Activated CD8-positive, alpha-beta memory T cell treated with anti-CD3 and anti-CD28 coated beads for 48 hours (primary cell): ENCODE measurements around the gene ZNF839.
A peak's percentile ranks its signal among the peaks of the same experiment; 100 is the strongest.
"Not testable (repeated sequence)": the region's sequence is repeated elsewhere in the genome, so short reads cannot be mapped to it uniquely, and the experiment has no call there.

Experiments used
- DNase-seq, 3 experiments: peaks; one replicate each; pipeline ENCODE4 v3.0.0-alpha.2; 2020; ENCODE audit warnings: low read depth in 2 of 3, low spot score in 2 of 3

ZNF839 gene

GRCh38 chr14:102304611-102305506, 14.7 kb upstream of the ZNF839 start, which contains the start of gene MOK:
MOK (minus strand) TSS chr14:102305164; CDS start chr14:102304968, 196 bp downstream.
- DNase-seq: peak; percentile 96 to 98 (median 97)

DNA sequence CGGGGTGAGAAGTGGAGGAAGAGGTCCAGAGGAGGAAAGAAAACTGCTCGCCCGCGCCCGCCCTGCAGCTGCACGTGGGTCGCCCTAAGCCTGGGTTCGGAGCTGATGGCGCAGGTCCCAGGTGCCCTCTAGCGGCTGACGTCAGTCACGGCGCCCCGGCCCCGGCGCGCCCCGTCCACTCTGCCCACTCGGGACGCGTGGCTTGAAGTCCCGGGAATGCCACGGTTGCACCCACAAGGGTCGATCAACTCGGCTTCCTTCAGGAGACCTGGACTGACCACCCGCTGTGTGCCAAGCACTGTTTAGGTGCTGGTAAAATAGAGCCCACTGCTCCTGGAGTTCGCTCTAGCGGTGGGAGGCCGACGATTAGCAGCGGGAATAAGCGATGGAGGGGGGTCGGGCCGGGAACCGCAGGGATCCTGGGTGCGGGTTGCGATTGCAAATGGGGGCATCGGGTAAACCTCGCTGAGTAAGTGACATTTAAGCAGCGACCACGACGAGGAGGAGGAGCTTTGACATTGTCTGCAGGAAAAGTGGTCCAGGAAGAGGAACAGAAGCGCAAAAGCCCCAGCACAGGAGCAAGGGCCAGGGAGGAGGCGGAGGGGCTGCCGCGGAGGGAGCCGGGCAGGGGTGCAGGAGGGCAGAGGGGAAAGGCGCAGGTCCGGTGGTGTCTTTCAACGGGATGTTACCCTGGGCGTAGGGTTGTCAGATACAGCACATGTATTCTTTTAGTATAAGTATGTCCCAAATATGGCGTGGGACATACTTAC, 5.1 kb upstream of the ZNF839 start:
- DNase-seq: peak; percentile 58 to 63 (median 60)

GRCh38 chr14:102315121-102315520, 4.4 kb upstream of the ZNF839 start:
- DNase-seq: no peak

GRCh38 chr14:102316338-102316742, 3.2 kb upstream of the ZNF839 start:
- DNase-seq: no peak

- DNase-seq: peak; percentile 94 to 100 (median 100)
Observed at GRCh38 chr14:102316743-102317563, 2.6 kb upstream of the ZNF839 start.

DNA sequence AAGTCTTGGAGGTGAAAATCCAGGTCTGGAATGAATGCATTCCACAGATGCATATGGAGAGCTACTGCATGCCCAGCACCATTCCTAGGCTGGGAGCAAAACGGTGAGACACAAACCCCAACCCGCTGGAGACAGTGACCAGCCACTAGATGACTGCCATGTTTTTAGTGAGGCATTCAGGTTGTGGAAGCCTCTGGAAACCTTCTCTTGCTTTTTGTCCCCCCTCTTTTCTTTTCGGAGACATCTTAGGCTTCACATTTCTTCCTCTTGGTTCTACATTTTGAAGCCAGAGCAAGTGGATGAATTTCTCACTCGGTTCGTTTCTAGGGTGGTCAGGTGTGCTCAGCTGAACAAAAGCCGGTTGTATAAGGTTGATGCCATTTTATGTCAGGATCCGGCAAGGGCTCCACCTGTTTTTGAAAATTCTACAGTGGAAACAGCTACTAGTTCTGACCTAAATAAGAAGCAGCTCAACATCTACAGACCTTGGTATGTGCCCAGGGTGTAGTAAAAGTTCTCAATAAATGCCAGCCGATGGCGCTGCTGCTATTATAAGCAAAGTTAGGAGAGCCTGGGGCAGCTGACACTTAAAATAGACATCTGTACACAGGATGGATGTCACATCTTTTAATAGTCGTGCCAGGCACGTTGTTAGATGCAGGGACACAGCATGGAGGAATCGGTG, 1.8 kb upstream of the ZNF839 start:
- DNase-seq: peak in 1 of 3 experiments; percentile 17

DNA sequence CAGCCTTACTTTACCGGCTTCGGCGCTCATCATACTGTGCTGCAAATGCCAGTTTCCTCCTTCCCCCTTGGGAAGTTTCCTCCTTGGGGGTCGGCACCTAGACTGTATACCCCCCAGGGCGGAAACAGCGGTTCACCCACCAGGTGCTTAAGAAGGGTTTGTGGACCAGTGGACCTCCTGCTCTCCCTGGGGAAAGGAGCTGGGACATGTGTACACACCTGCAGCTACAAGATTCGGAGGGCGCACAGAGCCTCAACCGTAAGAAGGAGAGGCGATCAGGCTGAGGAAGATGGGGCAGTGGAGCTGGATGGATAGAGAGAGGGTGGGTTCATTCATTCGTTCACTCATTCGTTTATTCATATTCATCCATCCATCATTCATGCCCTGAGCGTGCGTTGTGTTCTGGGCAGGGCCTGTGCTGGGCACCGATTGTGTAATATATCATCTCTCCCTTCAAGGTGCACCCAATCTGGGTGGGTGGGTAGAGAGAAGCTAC, 717 bp upstream of the ZNF839 start:
- DNase-seq: no peak

DNA sequence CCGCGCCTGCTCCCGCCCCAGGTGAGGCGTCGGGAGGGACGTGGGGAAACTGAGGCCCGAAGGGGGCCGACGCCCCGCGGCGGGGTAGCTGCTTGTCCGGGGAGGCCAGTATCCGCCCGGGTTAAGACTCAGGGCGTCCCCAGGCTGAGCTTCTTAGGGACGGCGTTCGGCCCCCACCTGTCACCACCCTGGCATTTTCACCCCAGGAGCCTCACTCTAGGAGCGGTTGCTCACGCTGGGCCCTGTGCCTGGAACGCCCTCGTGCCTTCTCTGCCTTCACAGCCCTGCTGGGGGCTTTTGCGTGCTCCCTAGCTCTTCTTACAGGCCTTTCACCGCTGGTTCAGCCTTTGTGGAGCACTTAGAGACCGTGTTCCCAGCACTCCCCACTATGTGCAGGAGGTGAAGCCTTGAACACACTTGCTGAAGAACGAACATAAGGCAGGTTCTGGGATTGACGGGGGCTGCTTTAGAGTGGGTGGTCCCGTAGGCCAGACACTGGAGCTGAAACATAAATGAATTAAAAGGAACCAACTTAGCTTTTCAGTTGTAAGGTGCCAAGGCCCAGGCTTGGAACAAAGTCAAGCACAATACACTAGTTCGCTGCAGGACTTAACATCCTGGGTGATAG, 601 bp downstream of the ZNF839 start:
- peak in 1 of 3 experiments; percentile 14 for DNase-seq

- DNase-seq: no peak
Observed at GRCh38 chr14:102320671-102321455, 1.3 kb downstream of the ZNF839 start.

DNA sequence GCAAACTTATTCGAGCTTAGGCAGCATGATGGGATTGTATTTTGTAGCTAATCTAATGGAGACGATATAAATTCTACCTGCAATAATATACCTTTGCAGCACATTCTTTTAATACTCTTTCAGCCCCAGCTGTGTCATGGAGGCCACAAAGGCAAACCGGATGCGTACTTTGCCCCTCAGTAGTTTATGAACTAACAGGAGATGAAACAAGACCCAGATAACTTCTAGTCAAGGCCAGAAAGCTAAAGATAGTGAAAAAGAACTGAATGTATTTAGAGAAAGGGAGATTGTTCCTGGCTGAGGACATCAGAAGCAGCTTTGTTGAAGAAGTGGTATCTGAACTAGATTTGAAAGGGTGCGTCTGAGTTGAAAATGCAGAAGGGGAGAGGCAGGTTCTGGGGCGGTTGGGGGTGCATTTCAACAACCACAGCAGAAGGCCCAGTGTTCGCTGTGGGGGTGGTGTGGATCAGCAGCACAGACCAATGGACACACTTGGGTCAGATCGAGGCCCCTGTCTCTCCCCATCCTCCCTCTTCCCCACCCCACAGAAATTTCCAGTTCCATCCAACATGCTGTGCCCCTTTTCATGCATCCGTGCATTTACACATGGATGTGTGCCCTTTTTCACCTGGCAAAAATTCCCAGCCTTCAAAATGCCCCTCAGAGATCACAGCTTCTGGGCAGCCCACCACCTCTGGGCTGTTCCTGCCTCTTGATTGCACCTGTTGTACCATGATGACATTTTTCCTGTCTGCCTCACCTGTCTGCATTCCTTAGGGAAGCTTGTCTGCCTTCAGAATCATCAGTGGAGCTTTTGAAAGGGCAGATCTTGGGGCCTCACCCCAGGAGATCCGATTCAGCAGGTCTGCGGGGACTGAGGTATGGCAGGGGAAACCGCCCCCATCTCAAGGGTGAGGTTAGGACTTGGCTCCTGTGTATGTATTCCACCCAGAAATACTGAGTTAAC, 2.2 kb downstream of the ZNF839 start:
- DNase-seq: no peak

- DNase-seq: no peak
Observed at GRCh38 chr14:102323102-102323501, 3.6 kb downstream of the ZNF839 start.

- DNase-seq: no peak
Observed at GRCh38 chr14:102325791-102326345, 6.3 kb downstream of the ZNF839 start.

GRCh38 chr14:102326583-102326982, 7.0 kb downstream of the ZNF839 start:
- DNase-seq: no peak

DNA sequence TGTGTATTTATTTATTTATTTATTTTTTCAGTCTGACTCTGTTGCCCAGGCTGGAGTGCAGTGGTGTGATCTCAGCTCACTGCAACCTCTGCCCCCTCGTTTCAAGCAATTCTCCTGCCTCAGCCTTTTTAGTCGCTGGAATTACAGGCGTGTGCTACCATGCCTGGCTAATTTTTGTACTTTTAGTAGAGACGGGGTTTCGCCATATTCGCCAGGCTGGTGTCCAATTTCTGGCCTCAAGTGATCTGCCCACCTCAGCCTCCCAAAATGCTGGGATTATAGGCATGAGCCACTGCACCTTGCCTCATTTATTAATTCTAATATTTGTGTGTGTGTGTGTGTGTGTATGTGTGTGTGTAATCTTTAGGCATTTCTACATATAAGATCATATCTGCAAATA, 9.8 kb downstream of the ZNF839 start:
- not testable (repeated sequence) for DNase-seq

DNA sequence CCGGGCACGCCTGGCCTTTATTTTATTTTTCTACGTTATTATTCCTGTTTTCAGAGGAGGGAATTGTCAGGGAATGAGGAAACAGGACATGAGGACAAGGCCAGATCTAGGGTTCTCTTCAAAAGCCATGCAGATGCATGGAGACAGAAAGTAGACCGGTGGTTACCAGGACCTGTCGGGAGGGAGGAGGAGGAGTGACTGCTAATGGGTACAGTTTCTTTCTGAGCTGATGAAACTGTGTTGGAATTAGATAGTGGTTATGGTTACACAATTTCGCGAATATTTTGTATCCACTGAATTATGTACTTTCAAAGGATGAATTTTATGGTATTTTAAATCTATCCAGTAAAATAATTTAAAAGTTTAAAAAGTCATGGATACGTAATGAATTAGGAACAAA, 11.3 kb downstream of the ZNF839 start:
- no peak for DNase-seq

DNA sequence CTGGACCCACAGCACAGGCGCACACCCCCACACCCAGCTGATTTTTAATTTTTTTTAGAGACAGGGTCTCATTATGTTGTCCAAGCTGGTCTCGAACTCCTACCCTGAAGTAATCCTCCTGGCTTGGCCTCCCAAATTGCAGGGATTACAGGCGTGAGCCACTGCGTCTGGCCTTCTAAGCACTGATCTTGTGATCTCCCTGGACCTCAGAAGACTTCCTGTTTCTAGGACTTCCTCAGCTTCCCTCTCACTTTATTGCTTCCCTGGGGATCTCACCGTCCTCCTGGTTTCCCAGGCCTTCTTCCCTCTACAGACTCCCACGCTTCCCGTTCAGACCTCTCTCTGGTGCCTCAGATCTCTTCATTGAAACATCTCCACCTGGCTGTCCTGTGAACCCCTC, 13.8 kb downstream of the ZNF839 start:
- DNase-seq: no peak

- no peak for DNase-seq
Observed at GRCh38 chr14:102333795-102334705, 14.5 kb downstream of the ZNF839 start.
